ENCODE measurements around the gene SCAF1. TPM values are rescaled to one million over a fixed set of nuclear protein-coding genes. Genes with fewer than 3 reads are reported as not detected.

The SCAF1 gene
- total RNA-seq, 1 experiment from 2014 or later: 46.8 TPM

DNA sequence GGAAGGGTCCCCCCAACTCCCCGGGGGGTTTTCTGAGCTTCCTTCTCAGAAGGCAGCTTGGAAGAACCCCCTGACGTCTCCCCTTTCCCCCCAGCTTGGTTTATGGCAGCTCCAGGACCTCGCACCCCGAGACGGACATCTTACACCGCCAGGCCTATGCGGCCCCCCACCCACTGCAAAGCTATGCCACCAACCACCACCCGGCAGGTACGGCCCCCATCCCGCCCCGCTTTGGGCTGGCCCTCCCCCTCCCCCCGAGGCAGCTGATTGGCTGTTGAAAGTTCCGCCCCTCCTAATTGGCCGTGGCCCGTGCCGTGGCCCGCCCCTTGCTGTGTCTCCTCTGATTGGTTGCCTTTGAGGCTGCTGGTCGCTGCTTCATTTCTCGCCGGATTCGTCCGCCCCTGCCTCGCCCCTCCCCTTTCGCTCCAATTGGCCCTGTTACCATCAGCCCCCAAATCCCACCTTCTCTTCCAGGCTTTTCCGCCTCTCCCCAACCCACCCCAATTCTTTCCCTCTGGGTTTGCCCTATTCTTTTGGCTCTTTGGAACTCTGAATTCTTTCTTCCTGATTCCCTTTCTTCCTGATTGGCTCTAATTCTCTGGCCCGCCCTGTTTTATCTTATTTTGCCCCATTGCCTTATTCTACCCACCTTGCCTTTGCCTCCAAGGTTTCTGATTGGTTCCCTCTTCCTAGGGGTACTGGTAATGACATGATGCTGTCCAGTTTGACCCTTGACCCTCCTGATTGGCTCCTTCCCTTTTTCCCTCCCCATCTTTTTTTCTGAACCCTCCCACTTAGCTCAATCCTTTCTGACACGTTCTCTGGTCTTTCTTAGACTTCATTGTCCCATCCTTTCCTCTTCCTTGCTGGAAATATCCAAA, 48.5 kb upstream of the SCAF1 start:
- Histone ChIP-seq H3K4me3 (ENCODE audit: low read length) (peak overlapping the region; percentile 99), H3K27ac (ENCODE audit: low read length) (peak overlapping the region; percentile 87), H3K4me2 (ENCODE audit: low read length) (peak overlapping the region; percentile 91), H3F3A (ENCODE audit: low read length, unreplicated experiment) (no peaks in the 10 kb centered on the region), H3K4me1 (ENCODE audit: insufficient read depth, low read length) (peaks cover 7% of the 10 kb centered on the region; the same call in 1 of the 2 replicates), H3K79me2 (ENCODE audit: low read length) (peaks cover 55% of the 10 kb centered on the region), H3K27me3 (ENCODE audit: low read length) (no peaks in the 10 kb centered on the region), H2AFZ (ENCODE audit: low read length) (peak overlapping the region; percentile 51; the same call in 1 of the 2 replicates), H3K9me3 (ENCODE audit: low read length) (no peaks in the 10 kb centered on the region), H3K9me2 (replicated peaks; ENCODE audit: low read length) (no peaks in the 10 kb centered on the region), H3K36me3 (ENCODE audit: low read depth, low read length) (peaks cover 30% of the 10 kb centered on the region), H3K9ac (ENCODE audit: low read length) (peak overlapping the region; percentile 95), H4K20me1 (ENCODE audit: low read length) (peaks cover 8% of the 10 kb centered on the region)
- intact Hi-C loops (cut with micrococcal nuclease): loop anchor here (1.0 kb wide), 1 partner anchor 21 kb away; no protein-coding TSS in a partner anchor
- CTCF ChIA-PET: no interaction called here
- peak; percentile 95 for DNase-seq
- POLR2A ChIA-PET (ENCODE audit: unreplicated experiment): interaction anchor here (0.5 to 0.6 kb wide), 2 partner anchors 47 to 66 kb away, joined by 3 to 6 read pairs; partner anchors contain the start of genes RCN3 and RRAS
- no TSS peak for BruUV-seq (replicated peaks)
- ATAC-seq: peak; percentile 50
- TF ChIP-seq, protein P1, sequence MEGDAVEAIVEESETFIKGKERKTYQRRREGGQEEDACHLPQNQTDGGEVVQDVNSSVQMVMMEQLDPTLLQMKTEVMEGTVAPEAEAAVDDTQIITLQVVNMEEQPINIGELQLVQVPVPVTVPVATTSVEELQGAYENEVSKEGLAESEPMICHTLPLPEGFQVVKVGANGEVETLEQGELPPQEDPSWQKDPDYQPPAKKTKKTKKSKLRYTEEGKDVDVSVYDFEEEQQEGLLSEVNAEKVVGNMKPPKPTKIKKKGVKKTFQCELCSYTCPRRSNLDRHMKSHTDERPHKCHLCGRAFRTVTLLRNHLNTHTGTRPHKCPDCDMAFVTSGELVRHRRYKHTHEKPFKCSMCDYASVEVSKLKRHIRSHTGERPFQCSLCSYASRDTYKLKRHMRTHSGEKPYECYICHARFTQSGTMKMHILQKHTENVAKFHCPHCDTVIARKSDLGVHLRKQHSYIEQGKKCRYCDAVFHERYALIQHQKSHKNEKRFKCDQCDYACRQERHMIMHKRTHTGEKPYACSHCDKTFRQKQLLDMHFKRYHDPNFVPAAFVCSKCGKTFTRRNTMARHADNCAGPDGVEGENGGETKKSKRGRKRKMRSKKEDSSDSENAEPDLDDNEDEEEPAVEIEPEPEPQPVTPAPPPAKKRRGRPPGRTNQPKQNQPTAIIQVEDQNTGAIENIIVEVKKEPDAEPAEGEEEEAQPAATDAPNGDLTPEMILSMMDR (conservative IDR thresholded peaks at IDR 0.05; ENCODE audit: low read depth, low read length): no peak
- TF ChIP-seq EZH2phosphoT487 (IDR thresholded peaks at IDR 0.05; ENCODE audit: borderline replicate concordance, low read length): no peak
- TF ChIP-seq EZH2 (IDR thresholded peaks at IDR 0.05; ENCODE audit: low read length, unreplicated experiment): no peak

DNA sequence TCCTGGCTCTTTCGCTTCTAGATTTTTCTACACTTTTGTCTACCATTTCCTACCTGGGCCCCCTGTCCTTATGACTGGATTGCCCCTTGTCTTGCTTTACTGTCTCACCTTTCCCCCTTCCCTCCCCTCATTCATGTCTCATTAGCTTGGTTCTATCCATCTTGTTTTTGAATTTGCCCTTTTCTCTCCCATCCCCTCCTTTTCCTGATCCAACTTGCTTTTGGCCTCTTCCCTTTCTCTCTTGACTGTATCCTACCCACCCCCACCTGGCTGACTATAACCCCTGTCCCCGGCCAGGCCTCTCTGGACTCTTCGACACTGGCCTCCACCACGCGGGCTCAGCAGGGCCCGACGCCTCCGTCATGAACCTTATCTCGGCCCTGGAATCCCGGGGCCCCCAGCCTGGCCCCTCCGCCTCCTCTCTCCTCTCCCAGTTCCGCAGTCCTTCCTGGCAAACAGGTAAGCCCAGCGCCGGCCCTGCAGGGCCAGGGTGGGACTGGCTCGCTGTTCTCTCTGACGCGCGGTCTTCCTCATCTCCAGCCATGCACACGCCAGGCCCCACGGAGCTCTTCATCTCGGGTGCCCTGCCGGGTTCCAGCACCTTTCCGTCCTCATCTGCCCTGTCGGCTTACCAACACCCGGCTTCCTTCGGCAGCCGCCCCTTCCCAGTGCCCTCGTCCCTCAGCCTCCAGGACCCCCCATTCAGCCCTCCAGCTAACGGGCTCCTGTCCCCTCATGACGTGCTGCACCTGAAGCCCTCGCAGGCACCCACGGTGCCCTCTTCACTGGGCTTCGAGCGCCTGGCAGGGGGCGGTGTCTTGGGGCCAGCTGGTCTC, 47.6 kb upstream of the SCAF1 start:
- H3K9ac ChIP-seq (ENCODE audit: low read length): no peak overlapping the region
- CTCF ChIA-PET: no interaction called here
- H3K27me3 ChIP-seq (ENCODE audit: low read length): no peaks in the 10 kb centered on the region
- peaks cover 38% of the 10 kb centered on the region for H3K36me3 ChIP-seq (ENCODE audit: low read depth, low read length)
- no peaks in the 10 kb centered on the region for H3F3A ChIP-seq (ENCODE audit: low read length, unreplicated experiment)
- no peak for TF ChIP-seq EZH2phosphoT487 (IDR thresholded peaks at IDR 0.05; ENCODE audit: borderline replicate concordance, low read length)
- H3K9me3 ChIP-seq (ENCODE audit: low read length): no peaks in the 10 kb centered on the region
- BruUV-seq (replicated peaks): no TSS peak
- H4K20me1 ChIP-seq (ENCODE audit: low read length): peaks cover 12% of the 10 kb centered on the region
- ATAC-seq (no peak), DNase-seq (no peak)
- no peak overlapping the region for H3K27ac ChIP-seq (ENCODE audit: low read length)
- POLR2A ChIA-PET (ENCODE audit: unreplicated experiment): no interaction called here
- no peak overlapping the region for H3K4me3 ChIP-seq (ENCODE audit: low read length)
- H3K4me2 ChIP-seq (ENCODE audit: low read length): no peak overlapping the region
- peaks cover 64% of the 10 kb centered on the region for H3K79me2 ChIP-seq (ENCODE audit: low read length)
- H3K9me2 ChIP-seq (replicated peaks; ENCODE audit: low read length): no peaks in the 10 kb centered on the region
- intact Hi-C loops (cut with micrococcal nuclease): no loop called here
- no peak overlapping the region for H2AFZ ChIP-seq (ENCODE audit: low read length)
- peaks cover 7% of the 10 kb centered on the region; the same call in 1 of the 2 replicates for H3K4me1 ChIP-seq (ENCODE audit: insufficient read depth, low read length)

DNA sequence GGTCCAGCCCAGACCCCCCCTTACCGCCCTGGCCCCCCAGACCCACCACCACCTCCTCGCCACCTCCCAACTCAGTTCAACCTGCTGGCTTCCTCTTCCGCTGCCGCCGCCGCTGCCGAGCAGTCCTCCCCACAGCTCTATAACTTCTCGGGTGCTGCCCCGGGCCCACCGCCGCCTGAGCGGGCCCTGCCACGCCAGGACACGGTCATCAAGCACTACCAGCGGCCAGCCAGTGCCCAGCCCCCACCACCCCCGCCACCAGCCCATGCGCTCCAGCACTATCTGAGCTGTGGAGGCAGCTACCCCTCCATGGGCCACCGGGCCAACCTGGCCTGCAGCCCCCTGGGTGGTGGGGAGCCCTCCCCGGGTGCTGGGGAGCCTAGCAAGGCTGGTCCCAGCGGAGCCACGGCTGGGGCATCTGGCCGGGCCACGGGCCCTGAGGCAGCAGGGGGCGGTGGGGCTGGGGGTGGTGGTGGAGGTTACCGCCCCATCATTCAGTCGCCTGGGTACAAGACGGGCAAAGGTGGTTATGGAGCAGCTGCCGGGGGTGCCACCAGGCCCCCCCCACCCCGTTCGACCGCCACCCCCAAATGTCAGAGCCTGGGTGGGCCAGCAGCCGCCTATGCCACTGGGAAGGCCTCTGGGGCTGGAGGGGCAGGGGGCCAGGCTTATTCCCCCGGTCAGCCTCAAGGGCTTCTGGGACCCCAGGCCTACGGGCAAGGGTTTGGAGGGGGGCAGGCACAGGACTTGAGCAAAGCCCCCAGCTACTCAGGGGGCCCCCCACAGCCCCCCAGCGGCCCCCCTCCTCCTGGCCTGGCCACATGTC, 46.8 kb upstream of the SCAF1 start:
- POLR2A ChIA-PET (ENCODE audit: unreplicated experiment): no interaction called here
- H3K27ac ChIP-seq (ENCODE audit: low read length): no peak overlapping the region
- no peaks in the 10 kb centered on the region for H3K9me2 ChIP-seq (replicated peaks; ENCODE audit: low read length)
- no peak overlapping the region for H2AFZ ChIP-seq (ENCODE audit: low read length)
- peaks cover 46% of the 10 kb centered on the region for H3K36me3 ChIP-seq (ENCODE audit: low read depth, low read length)
- H3K27me3 ChIP-seq (ENCODE audit: low read length): no peaks in the 10 kb centered on the region
- H3K9ac ChIP-seq (ENCODE audit: low read length): no peak overlapping the region
- peaks cover 71% of the 10 kb centered on the region for H3K79me2 ChIP-seq (ENCODE audit: low read length)
- peaks cover 7% of the 10 kb centered on the region; the same call in 1 of the 2 replicates for H3K4me1 ChIP-seq (ENCODE audit: insufficient read depth, low read length)
- CTCF ChIA-PET: no interaction called here
- H3K4me3 ChIP-seq (ENCODE audit: low read length): no peak overlapping the region
- DNase-seq: no peak
- no peaks in the 10 kb centered on the region for H3F3A ChIP-seq (ENCODE audit: low read length, unreplicated experiment)
- H4K20me1 ChIP-seq (ENCODE audit: low read length): peaks cover 12% of the 10 kb centered on the region
- intact Hi-C loops (cut with micrococcal nuclease): no loop called here
- TF ChIP-seq EZH2phosphoT487 (IDR thresholded peaks at IDR 0.05; ENCODE audit: borderline replicate concordance, low read length): no peak
- no peak for TF ChIP-seq EZH2 (IDR thresholded peaks at IDR 0.05; ENCODE audit: low read length, unreplicated experiment)
- TF ChIP-seq, protein P1 (conservative IDR thresholded peaks at IDR 0.05; ENCODE audit: low read depth, low read length): no peak
- H3K4me2 ChIP-seq (ENCODE audit: low read length): no peak overlapping the region
- no TSS peak for BruUV-seq (replicated peaks)
- H3K9me3 ChIP-seq (ENCODE audit: low read length): no peaks in the 10 kb centered on the region
- no peak for ATAC-seq

All from PC-3 (cell line).